H1 (cell line): ENCODE results near the gene TBR1. TPM values are rescaled to one million over a fixed set of nuclear protein-coding genes. Genes with fewer than 3 reads are reported as not detected.

ENCODE experiments used
- CTCF ChIA-PET: fragments of 300-600 bp; sonication (Branson Sonifier 250); formaldehyde crosslinking; loops from one replicate; lab custom pipeline; 2021; ENCODE audit not compliant: partially characterized antibody; lab: Charles Lee
- POLR2A ChIA-PET: fragments of 300-600 bp; sonication (Branson Sonifier 250); formaldehyde crosslinking; loops from one replicate; lab custom pipeline; 2021; ENCODE audit warnings: inconsistent platforms; ENCODE audit not compliant: partially characterized antibody; lab: Charles Lee
- DNase-seq, 2 experiments: peaks; one replicate each; pipeline versions ENCODE4 v3.0.0 to v3.0.0-alpha.2; 2010 to 2022; ENCODE audit warnings: low spot score in 2 of 2, low read depth in 1 of 2, mixed read lengths in 1 of 2
- FAIRE-seq: peaks from 2 replicates; lab custom pipeline; 2011; peaks lifted over from hg19 to GRCh38; lab: Jason Lieb, UNC
- H2AFZ ChIP-seq: 2 replicates; pipeline ENCODE4 v1.8.1; 2012; ENCODE audit warnings: low read length, inconsistent platforms
- H2AK5ac ChIP-seq: 2 replicates; pipeline ENCODE4 v1.6.1; 2013; ENCODE audit warnings: low read depth, low read length
- H2BK120ac ChIP-seq: replicated peaks from 2 replicates; pipeline ENCODE3; 2013; ENCODE audit warnings: low read depth, low read length, inconsistent platforms
- H2BK12ac ChIP-seq: 2 replicates; pipeline ENCODE4 v1.6.1; 2013; ENCODE audit warnings: low read depth, low read length
- H2BK15ac ChIP-seq: 2 replicates; pipeline ENCODE4 v1.6.1; 2013; ENCODE audit warnings: low read length
- H2BK20ac ChIP-seq: 2 replicates; pipeline ENCODE4 v1.6.1; 2013; ENCODE audit warnings: low read length
- H2BK5ac ChIP-seq: 2 replicates; pipeline ENCODE4 v1.6.1; 2013; ENCODE audit warnings: low read depth, low read length
- H3K14ac ChIP-seq: 2 replicates; pipeline ENCODE4 v1.6.1; 2013; ENCODE audit warnings: inconsistent platforms; ENCODE audit not compliant: insufficient read length
- H3K18ac ChIP-seq: 2 replicates; pipeline ENCODE4 v1.6.1; 2013; ENCODE audit warnings: low read length; ENCODE audit errors: extremely low read depth
- H3K23ac ChIP-seq: 2 replicates; pipeline ENCODE4 v1.6.1; 2013; ENCODE audit warnings: inconsistent platforms; ENCODE audit not compliant: insufficient read length
- H3K23me2 ChIP-seq: 2 replicates; pipeline ENCODE4 v1.6.1; 2013; ENCODE audit warnings: low read depth, low read length
- H3K27ac ChIP-seq: 2 replicates; pipeline ENCODE4 v1.6.1; 2011; ENCODE audit warnings: low read depth, low read length, inconsistent platforms
- H3K27me3 ChIP-seq, 4 experiments: replicated peaks in 1 of 4; 1 replicate in 1 of 4; 2 replicates in 3 of 4; pipeline versions ENCODE4 v1.6.1 to v1.8.1; 2011 to 2013; ENCODE audit warnings: low read length in 3 of 4, mild to moderate bottlenecking in 3 of 4, inconsistent platforms in 2 of 4, mixed read lengths in 2 of 4, moderate library complexity in 1 of 4; ENCODE audit not compliant: control insufficient read depth in 3 of 4, insufficient read depth in 3 of 4; ENCODE audit errors: extremely low read depth in 1 of 4
- H3K36me3 ChIP-seq, 4 experiments: 2 replicates each; pipeline versions ENCODE4 v1.6.1 to v1.8.1; 2011 to 2013; ENCODE audit warnings: mild to moderate bottlenecking in 4 of 4, low read length in 3 of 4, moderate library complexity in 2 of 4, control low read depth in 1 of 4, inconsistent platforms in 1 of 4; ENCODE audit not compliant: insufficient read depth in 4 of 4, control insufficient read depth in 2 of 4
- H3K4ac ChIP-seq: replicated peaks from 2 replicates; pipeline ENCODE3; 2013; ENCODE audit warnings: low read length, low read depth, mixed read lengths, inconsistent platforms; ENCODE audit not compliant: insufficient read length
- H3K4me1 ChIP-seq, 4 experiments: replicated peaks in 1 of 4; 1 replicate in 1 of 4; 2 replicates in 3 of 4; pipeline versions ENCODE4 v1.6.1 to v1.8.1; 2011 to 2013; ENCODE audit warnings: low read length in 3 of 4, inconsistent platforms in 2 of 4, mixed read lengths in 1 of 4; ENCODE audit not compliant: insufficient read depth in 4 of 4, control insufficient read depth in 3 of 4
- H3K4me2 ChIP-seq, 2 experiments: 2 replicates each; pipeline versions ENCODE4 v1.6.1 to v1.8.1; 2011 to 2013; ENCODE audit warnings: low read depth in 2 of 2, low read length in 2 of 2, control low read depth in 1 of 2, inconsistent platforms in 1 of 2, mild to moderate bottlenecking in 1 of 2; ENCODE audit not compliant: insufficient read depth in 1 of 2
- H3K4me3 ChIP-seq, 4 experiments: fragments of 200-600, 300-600 bp in 1 of 4; sonication (generic), shearing (Covaris generic), sonication (Bioruptor Twin) in 1 of 4; 2 replicates each; pipeline versions ENCODE4 v1.5.1 to v1.8.1; 2011 to 2016; ENCODE audit warnings: low read length in 4 of 4, low read depth in 3 of 4, control low read depth in 2 of 4, inconsistent platforms in 2 of 4, mild to moderate bottlenecking in 2 of 4, mixed read lengths in 1 of 4, moderate library complexity in 1 of 4; ENCODE audit not compliant: insufficient read depth in 2 of 4; ENCODE audit errors: extremely low read depth in 1 of 4
- H3K56ac ChIP-seq: replicated peaks from 2 replicates; pipeline ENCODE3; 2013; ENCODE audit warnings: low read depth, mild to moderate bottlenecking, mixed read lengths, low read length, inconsistent platforms; ENCODE audit not compliant: insufficient read length
- H3K79me1 ChIP-seq: 2 replicates; pipeline ENCODE4 v1.6.1; 2013; ENCODE audit warnings: low read depth, low read length, control low read depth
- H3K79me2 ChIP-seq, 2 experiments: 2 replicates each; pipeline versions ENCODE4 v1.6.1 to v1.8.1; 2012 to 2013; ENCODE audit warnings: low read length in 2 of 2, mild to moderate bottlenecking in 2 of 2, inconsistent platforms in 1 of 2; ENCODE audit not compliant: insufficient read depth in 2 of 2, control insufficient read depth in 1 of 2
- H3K9ac ChIP-seq, 4 experiments: replicated peaks in 1 of 4; 1 replicate in 1 of 4; 2 replicates in 3 of 4; pipeline versions ENCODE4 v1.6.1 to v1.8.1; 2011 to 2013; ENCODE audit warnings: low read depth in 3 of 4, low read length in 3 of 4, control low read depth in 2 of 4, mild to moderate bottlenecking in 2 of 4, moderate library complexity in 2 of 4, inconsistent platforms in 1 of 4; ENCODE audit errors: extremely low read depth in 1 of 4
- H3K9me3 ChIP-seq, 2 experiments: 2 replicates each; pipeline versions ENCODE4 v1.6.1 to v1.8.1; 2012 to 2013; ENCODE audit warnings: mild to moderate bottlenecking in 2 of 2, moderate library complexity in 2 of 2, control low read depth in 1 of 2, inconsistent platforms in 1 of 2, low read depth in 1 of 2, low read length in 1 of 2, mixed read lengths in 1 of 2; ENCODE audit not compliant: insufficient read depth in 2 of 2
- H4K20me1 ChIP-seq, 2 experiments: replicated peaks in 1 of 2; 2 replicates each; pipeline versions ENCODE3 to v1.8.1; 2011 to 2013; ENCODE audit warnings: inconsistent platforms in 2 of 2, low read length in 2 of 2, mild to moderate bottlenecking in 1 of 2; ENCODE audit not compliant: insufficient read depth in 2 of 2, control insufficient read depth in 1 of 2
- H4K5ac ChIP-seq: 2 replicates; pipeline ENCODE4 v1.6.1; 2013; ENCODE audit warnings: low read length, low read depth, mixed read lengths, inconsistent platforms; ENCODE audit not compliant: insufficient read length
- H4K8ac ChIP-seq: 2 replicates; pipeline ENCODE4 v1.8.0; 2013; ENCODE audit warnings: mild to moderate bottlenecking, moderate library complexity, low read length, inconsistent platforms; ENCODE audit not compliant: insufficient read depth; ENCODE audit errors: extremely low read depth
- H4K91ac ChIP-seq: replicated peaks from 2 replicates; pipeline ENCODE3; 2013; ENCODE audit warnings: low read length, mixed read lengths, inconsistent platforms; ENCODE audit not compliant: insufficient read length
- ATF3 ChIP-seq: IDR thresholded peaks from 2 replicates; pipeline ENCODE4 v1.6.1; 2011; ENCODE audit warnings: low read depth, mild to moderate bottlenecking, low read length; ENCODE audit not compliant: insufficient read depth
- BCL11A ChIP-seq, 2 experiments: IDR thresholded peaks; one replicate each; pipeline ENCODE4 v1.6.1; 2011; ENCODE audit warnings: low read depth in 2 of 2, low read length in 2 of 2, mild to moderate bottlenecking in 2 of 2
- CEBPB ChIP-seq: IDR thresholded peaks from 2 replicates; pipeline ENCODE4 v1.6.1; 2012; ENCODE audit warnings: low read depth, low read length
- CHD1 ChIP-seq: IDR thresholded peaks from 2 replicates; pipeline ENCODE4 v1.6.1; 2012; ENCODE audit warnings: low read depth, low read length, improper control_type of control experiment
- JUN ChIP-seq: IDR thresholded peaks from 2 replicates; pipeline ENCODE4 v1.6.1; 2011; ENCODE audit warnings: low read depth, mild to moderate bottlenecking, improper control_type of control experiment, low read length
- POU5F1 ChIP-seq: IDR thresholded peaks from 2 replicates; pipeline ENCODE4 v1.6.1; 2011; ENCODE audit warnings: low read depth, mild to moderate bottlenecking, low read length, moderate library complexity
- SIRT6 ChIP-seq: IDR thresholded peaks from one replicate; pipeline ENCODE4 v1.7.1; 2012; ENCODE audit warnings: low read length, inconsistent platforms
- SIX5 ChIP-seq: IDR thresholded peaks from 2 replicates; pipeline ENCODE4 v1.6.1; 2011; ENCODE audit warnings: mild to moderate bottlenecking, low read depth, low read length
- SP2 ChIP-seq: IDR thresholded peaks from 2 replicates; pipeline ENCODE4 v1.6.1; 2012; ENCODE audit warnings: mild to moderate bottlenecking, low read length, inconsistent platforms
- TAF1 ChIP-seq: IDR thresholded peaks from 2 replicates; pipeline ENCODE4 v1.6.1; 2011; ENCODE audit warnings: mild to moderate bottlenecking, low read depth, low read length
- polyA plus RNA-seq, 7 experiments: library from polyadenylated mRNA; depleted of rRNA in 3 of 7; stranded (reverse) in 5 of 7; unstranded in 2 of 7; fragments of >200 nt in 5 of 7; fragments of 200-250 nt in 2 of 7; gene quantifications; 1 replicate in 5 of 7; 2 replicates in 1 of 7; 4 replicates in 1 of 7; pipeline versions ENCODE4 v1.2.1 to v1.2.3, GENCODE V29; 2011 to 2013; ENCODE audit warnings: missing spikeins in 2 of 7, mixed read lengths in 2 of 7
- total RNA-seq: library from RNA; stranded (reverse); fragmentation: NEBNext Ultra II Directional; extraction: Animal tissue kit (Norgen Biotek cat#: 25700); gene quantifications from 2 replicates; pipeline ENCODE4 v1.2.1, GENCODE V29; 2021

The TBR1 gene
- total and polyA plus RNA-seq, 2 of the 8 experiments (the other 6 are each of a cell fraction or from before 2014, with no cell fraction given) = not detected

DNA sequence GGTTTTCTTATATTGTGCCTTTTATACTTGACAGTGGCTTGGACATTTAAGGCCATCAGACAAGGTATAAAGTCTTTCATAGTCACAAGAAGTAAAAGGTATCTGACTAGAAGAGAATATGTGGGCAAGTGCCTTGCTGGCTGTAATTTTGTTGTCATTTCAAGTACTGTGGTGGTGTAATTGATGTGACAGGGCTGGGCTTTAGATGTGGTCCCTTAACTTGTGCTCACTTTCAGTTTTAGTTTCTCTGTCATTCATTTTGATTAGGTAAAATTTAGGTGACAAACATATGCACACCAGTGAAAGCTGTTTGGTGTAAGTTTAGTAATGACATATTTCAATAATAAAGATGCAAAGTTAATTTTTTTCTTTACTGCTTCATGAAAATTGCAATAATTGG, 31.2 kb upstream of the TBR1 start:
- no peak overlapping the region for H2AK5ac ChIP-seq
- no peak overlapping the region for H3K4me2 ChIP-seq
- H3K23ac ChIP-seq = no peak overlapping the region
- no peak overlapping the region for H2BK20ac ChIP-seq
- H4K5ac ChIP-seq = no peak overlapping the region
- ChIA-PET POLR2A (no interaction called here), CTCF (no interaction called here)
- H3K4me1 ChIP-seq = no peaks in the 10 kb centered on the region
- no peak overlapping the region for H3K4me3 ChIP-seq
- no peak overlapping the region for H2BK15ac ChIP-seq
- H3K56ac ChIP-seq = no peak overlapping the region
- no peak overlapping the region for H4K8ac ChIP-seq
- no peak overlapping the region for H3K14ac ChIP-seq
- no peak for DNase-seq
- H4K91ac ChIP-seq = no peak overlapping the region
- H2AFZ ChIP-seq = no peak overlapping the region
- no peak overlapping the region for H2BK12ac ChIP-seq
- H3K9me3 ChIP-seq = no peaks in the 10 kb centered on the region
- no peaks in the 10 kb centered on the region for H3K27me3 ChIP-seq
- peaks cover 0 to 4% (median 0%) of the 10 kb centered on the region in 4 experiments; a peak in 2 of 8 replicates for H3K36me3 ChIP-seq
- H3K79me1 ChIP-seq = no peaks in the 10 kb centered on the region
- no peak overlapping the region for H3K9ac ChIP-seq
- H2BK5ac ChIP-seq = no peak overlapping the region
- H3K23me2 ChIP-seq = no peaks in the 10 kb centered on the region
- no peak for FAIRE-seq
- H2BK120ac ChIP-seq = no peak overlapping the region
- H3K79me2 ChIP-seq = no peaks in the 10 kb centered on the region
- H3K27ac ChIP-seq = no peak overlapping the region
- TF ChIP-seq BCL11A (IDR thresholded peaks at IDR 0.05; ENCODE audit: low read depth in 2 of 2, low read length in 2 of 2) (no peak), ATF3 (no peak), JUN (no peak), POU5F1 (no peak), SIRT6 (no peak), CHD1 (no peak), TAF1 (no peak), CEBPB (no peak), SP2 (no peak), SIX5 (no peak)
- no peak overlapping the region for H3K4ac ChIP-seq
- no peak overlapping the region for H3K18ac ChIP-seq
- H4K20me1 ChIP-seq = peaks cover 0 to 2% of the 10 kb centered on the region in 2 experiments
